C4-2B (cell line): ENCODE measurements around the gene FNDC3A.

ENCODE experiments used
- ZFX ChIP-seq: fragments of 450-650 bp; IDR thresholded peaks from 2 replicates; pipeline ENCODE4 v1.6.1; 2017
- TF ChIP-seq, protein P1 (sequence below): fragments of 450-650 bp; conservative IDR thresholded peaks from 2 replicates; pipeline ENCODE4 v1.5.1; 2017; ENCODE audit warnings: mild to moderate bottlenecking

DNA sequence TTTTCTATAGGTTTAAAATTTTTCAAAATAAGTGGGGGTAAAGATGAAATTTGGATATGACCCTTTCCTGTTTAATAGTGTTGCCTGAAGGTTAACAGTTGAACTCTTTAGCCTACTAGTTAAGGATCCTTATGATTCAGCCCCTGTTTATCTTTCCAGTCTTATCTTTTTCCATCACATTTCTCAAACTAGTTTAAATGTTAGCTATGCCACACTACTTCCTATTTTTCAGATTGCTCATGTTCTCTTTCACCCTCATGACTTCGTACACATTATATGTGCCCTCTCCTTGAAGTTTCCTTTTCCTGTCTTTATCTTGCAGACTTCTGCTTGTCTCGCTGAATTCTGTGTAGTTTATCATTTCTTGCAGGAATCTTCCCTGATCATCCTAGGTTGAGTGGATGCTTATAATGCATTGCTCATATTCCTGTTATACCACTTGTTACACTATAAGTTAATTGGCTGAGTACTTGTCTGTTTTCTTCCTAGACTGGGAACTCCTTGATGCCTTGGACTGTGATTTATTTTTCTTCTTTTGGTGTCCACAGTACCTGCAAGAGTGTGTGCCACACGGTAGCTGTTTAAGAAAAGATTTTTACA lies 86.7 kb downstream of the FNDC3A start:
- no peak for TF ChIP-seq ZFX
- TF ChIP-seq, protein P1, sequence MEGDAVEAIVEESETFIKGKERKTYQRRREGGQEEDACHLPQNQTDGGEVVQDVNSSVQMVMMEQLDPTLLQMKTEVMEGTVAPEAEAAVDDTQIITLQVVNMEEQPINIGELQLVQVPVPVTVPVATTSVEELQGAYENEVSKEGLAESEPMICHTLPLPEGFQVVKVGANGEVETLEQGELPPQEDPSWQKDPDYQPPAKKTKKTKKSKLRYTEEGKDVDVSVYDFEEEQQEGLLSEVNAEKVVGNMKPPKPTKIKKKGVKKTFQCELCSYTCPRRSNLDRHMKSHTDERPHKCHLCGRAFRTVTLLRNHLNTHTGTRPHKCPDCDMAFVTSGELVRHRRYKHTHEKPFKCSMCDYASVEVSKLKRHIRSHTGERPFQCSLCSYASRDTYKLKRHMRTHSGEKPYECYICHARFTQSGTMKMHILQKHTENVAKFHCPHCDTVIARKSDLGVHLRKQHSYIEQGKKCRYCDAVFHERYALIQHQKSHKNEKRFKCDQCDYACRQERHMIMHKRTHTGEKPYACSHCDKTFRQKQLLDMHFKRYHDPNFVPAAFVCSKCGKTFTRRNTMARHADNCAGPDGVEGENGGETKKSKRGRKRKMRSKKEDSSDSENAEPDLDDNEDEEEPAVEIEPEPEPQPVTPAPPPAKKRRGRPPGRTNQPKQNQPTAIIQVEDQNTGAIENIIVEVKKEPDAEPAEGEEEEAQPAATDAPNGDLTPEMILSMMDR = no peak
